HepG2 (cell line): Measurements from ENCODE around the gene EPHB4. TPM values are rescaled to one million over a fixed set of nuclear protein-coding genes. Genes with fewer than 3 reads are reported as not detected.
A peak's percentile ranks its signal among the peaks of the same experiment; 100 is the strongest.

Source experiments
- GPN1 ChIP-seq: sonication (generic); formaldehyde crosslinking; IDR thresholded peaks from 2 replicates; pipeline ENCODE4 v1.5.1; 2020; ENCODE audit warnings: missing genetic modification reagents, borderline replicate concordance
- JUN ChIP-seq: sonication (generic); formaldehyde crosslinking; IDR thresholded peaks from 2 replicates; pipeline ENCODE4 v1.4.0; 2020; ENCODE audit warnings: mild to moderate bottlenecking, missing genetic modification reagents
- KLF12 ChIP-seq: sonication (generic); formaldehyde crosslinking; IDR thresholded peaks from 2 replicates; pipeline ENCODE4 v1.4.0; 2020; ENCODE audit warnings: missing genetic modification reagents, borderline replicate concordance
- LCORL ChIP-seq, 2 experiments: fragments of 450-650 bp in 1 of 2; sonication (generic) in 1 of 2; formaldehyde crosslinking in 1 of 2; IDR thresholded peaks; 2 replicates each; pipeline versions ENCODE4 v1.5.0 to v1.6.1; 2017 to 2020; ENCODE audit warnings: antibody characterized with exemption in 1 of 2, missing genetic modification reagents in 1 of 2
- MED8 ChIP-seq: sonication (generic); formaldehyde crosslinking; IDR thresholded peaks from 2 replicates; pipeline ENCODE4 v1.8.1; 2023; ENCODE audit warnings: mild to moderate bottlenecking, missing genetic modification reagents; ENCODE audit not compliant: insufficient replicate concordance
- NFKBIZ ChIP-seq: IDR thresholded peaks from 2 replicates; pipeline ENCODE4 v1.6.1; 2018; ENCODE audit warnings: missing genetic modification reagents, missing compliant biosample characterization
- POGZ ChIP-seq: sonication (generic); formaldehyde crosslinking; IDR thresholded peaks from 2 replicates; pipeline ENCODE4 v1.4.0; 2020; ENCODE audit warnings: mild to moderate bottlenecking, missing genetic modification reagents
- SP4 ChIP-seq: sonication (generic); formaldehyde crosslinking; IDR thresholded peaks from 2 replicates; pipeline ENCODE4 v1.8.1; 2023; ENCODE audit warnings: mild to moderate bottlenecking, missing genetic modification reagents
- ZC3H13 ChIP-seq: sonication (generic); formaldehyde crosslinking; IDR thresholded peaks from 2 replicates; pipeline ENCODE4 v1.8.1; 2023; ENCODE audit warnings: mild to moderate bottlenecking, missing genetic modification reagents, moderate library complexity
- ZMAT3 ChIP-seq: sonication (generic); formaldehyde crosslinking; conservative IDR thresholded peaks from 2 replicates; pipeline ENCODE4 v1.7.0; 2021; ENCODE audit warnings: missing genetic modification reagents
- ZMYM2 ChIP-seq: sonication (generic); formaldehyde crosslinking; IDR thresholded peaks from 2 replicates; pipeline ENCODE4 v1.8.0; 2022; ENCODE audit warnings: mild to moderate bottlenecking, missing genetic modification reagents
- ZNF232 ChIP-seq: sonication (generic); formaldehyde crosslinking; IDR thresholded peaks from 2 replicates; pipeline ENCODE4 v1.4.0; 2020; ENCODE audit warnings: missing genetic modification reagents, borderline replicate concordance
- ZNF503 ChIP-seq: sonication (generic); formaldehyde crosslinking; IDR thresholded peaks from 2 replicates; pipeline ENCODE4 v1.4.0; 2020; ENCODE audit warnings: missing genetic modification reagents
- ZNF543 ChIP-seq: sonication (generic); formaldehyde crosslinking; IDR thresholded peaks from 2 replicates; pipeline ENCODE4 v1.4.0; 2020; ENCODE audit warnings: mild to moderate bottlenecking, missing genetic modification reagents
- ZNF567 ChIP-seq: sonication (generic); formaldehyde crosslinking; IDR thresholded peaks from 2 replicates; pipeline ENCODE4 v1.8.1; 2023; ENCODE audit warnings: mild to moderate bottlenecking, missing genetic modification reagents, borderline replicate concordance
- ZNF839 ChIP-seq: sonication (generic); formaldehyde crosslinking; IDR thresholded peaks from 2 replicates; pipeline ENCODE4 v1.4.0; 2020; ENCODE audit warnings: missing genetic modification reagents, mild to moderate bottlenecking, borderline replicate concordance
- polyA plus RNA-seq, 8 experiments: library from polyadenylated mRNA; depleted of rRNA in 3 of 8; stranded (reverse) in 7 of 8; unstranded in 1 of 8; fragments of >200 nt; fragmentation: Illumina TruSeq in 4 of 8; extraction: Trizol in 4 of 8; gene quantifications; 2 replicates each; pipeline versions ENCODE4 v1.2.1 to v1.2.3, GENCODE V29; 2011 to 2016; ENCODE audit warnings: low read depth in 4 of 8, missing spikeins in 1 of 8, mixed read lengths in 1 of 8; ENCODE audit not compliant: insufficient read depth in 1 of 8
- total RNA-seq, 5 experiments: library from RNA; depleted of rRNA; stranded (reverse); fragments of >200 nt; fragmentation: Illumina TruSeq; extraction: Trizol; gene quantifications; 2 replicates each; pipeline ENCODE4 v1.2.3, GENCODE V29; 2016; ENCODE audit warnings: low read depth in 1 of 5
- TF ChIP-seq, protein P1 (sequence below): sonication (generic); formaldehyde crosslinking; IDR thresholded peaks from 2 replicates; pipeline ENCODE4 v1.4.0; 2020; ENCODE audit warnings: mild to moderate bottlenecking, missing genetic modification reagents
- TF ChIP-seq, protein P2 (sequence below): sonication (generic); formaldehyde crosslinking; IDR thresholded peaks from 2 replicates; pipeline ENCODE4 v1.4.0; 2020; ENCODE audit warnings: mild to moderate bottlenecking, missing genetic modification reagents
- TF ChIP-seq, protein P3 (sequence below): sonication (generic); formaldehyde crosslinking; IDR thresholded peaks from 2 replicates; pipeline ENCODE4 v1.5.0; 2020; ENCODE audit warnings: mild to moderate bottlenecking, missing genetic modification reagents

Gene EPHB4
- total and polyA plus RNA-seq, 2 of the 13 experiments (the other 11 are each of a cell fraction or from before 2014, with no cell fraction given): 61.4 to 69.6 TPM

DNA sequence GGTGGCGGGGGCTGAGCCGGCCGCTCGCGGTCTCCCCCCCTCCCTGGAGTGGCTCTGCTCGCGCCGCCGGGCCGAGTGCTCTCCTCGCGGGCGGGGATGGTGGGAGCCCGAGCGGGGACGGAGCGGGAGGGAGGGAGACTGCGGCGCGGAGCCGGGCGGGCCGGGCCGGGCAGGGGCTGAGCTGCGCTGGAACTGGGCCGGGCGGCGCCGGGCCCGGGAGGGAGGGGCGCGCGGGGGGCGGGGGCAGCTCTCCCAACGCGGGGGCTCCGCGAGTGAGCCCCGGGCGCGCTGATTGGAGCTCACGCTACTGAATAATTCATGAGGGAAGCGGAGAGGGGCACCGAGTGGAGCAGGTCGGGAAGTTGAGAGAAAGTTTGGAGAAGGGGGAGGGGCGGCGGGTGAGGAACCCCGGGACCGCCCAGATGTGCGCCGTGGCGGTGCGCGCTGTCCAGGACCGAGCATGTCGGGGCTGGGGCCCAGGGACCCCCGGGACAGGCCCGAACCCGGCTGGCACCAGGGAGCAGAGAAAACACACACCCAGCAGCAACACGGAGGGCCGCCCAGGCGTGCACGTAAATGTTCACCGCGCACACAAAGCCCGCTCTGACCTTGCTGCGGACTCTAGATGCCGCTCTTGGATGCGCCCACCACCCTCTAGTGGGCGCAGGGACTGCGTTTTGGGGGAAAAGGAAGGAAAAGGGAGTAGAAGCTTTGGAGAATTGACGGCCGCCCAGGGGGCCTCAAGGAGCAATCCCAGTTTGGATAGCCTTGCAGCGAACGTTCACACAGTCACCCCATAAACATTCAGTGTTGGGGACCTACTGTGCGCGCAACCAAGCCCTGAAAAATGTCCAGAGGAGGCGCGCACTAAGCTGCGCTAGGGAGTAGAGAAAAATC lies at the start of gene EPHB4 (continued):
- TF ChIP-seq, protein P1, sequence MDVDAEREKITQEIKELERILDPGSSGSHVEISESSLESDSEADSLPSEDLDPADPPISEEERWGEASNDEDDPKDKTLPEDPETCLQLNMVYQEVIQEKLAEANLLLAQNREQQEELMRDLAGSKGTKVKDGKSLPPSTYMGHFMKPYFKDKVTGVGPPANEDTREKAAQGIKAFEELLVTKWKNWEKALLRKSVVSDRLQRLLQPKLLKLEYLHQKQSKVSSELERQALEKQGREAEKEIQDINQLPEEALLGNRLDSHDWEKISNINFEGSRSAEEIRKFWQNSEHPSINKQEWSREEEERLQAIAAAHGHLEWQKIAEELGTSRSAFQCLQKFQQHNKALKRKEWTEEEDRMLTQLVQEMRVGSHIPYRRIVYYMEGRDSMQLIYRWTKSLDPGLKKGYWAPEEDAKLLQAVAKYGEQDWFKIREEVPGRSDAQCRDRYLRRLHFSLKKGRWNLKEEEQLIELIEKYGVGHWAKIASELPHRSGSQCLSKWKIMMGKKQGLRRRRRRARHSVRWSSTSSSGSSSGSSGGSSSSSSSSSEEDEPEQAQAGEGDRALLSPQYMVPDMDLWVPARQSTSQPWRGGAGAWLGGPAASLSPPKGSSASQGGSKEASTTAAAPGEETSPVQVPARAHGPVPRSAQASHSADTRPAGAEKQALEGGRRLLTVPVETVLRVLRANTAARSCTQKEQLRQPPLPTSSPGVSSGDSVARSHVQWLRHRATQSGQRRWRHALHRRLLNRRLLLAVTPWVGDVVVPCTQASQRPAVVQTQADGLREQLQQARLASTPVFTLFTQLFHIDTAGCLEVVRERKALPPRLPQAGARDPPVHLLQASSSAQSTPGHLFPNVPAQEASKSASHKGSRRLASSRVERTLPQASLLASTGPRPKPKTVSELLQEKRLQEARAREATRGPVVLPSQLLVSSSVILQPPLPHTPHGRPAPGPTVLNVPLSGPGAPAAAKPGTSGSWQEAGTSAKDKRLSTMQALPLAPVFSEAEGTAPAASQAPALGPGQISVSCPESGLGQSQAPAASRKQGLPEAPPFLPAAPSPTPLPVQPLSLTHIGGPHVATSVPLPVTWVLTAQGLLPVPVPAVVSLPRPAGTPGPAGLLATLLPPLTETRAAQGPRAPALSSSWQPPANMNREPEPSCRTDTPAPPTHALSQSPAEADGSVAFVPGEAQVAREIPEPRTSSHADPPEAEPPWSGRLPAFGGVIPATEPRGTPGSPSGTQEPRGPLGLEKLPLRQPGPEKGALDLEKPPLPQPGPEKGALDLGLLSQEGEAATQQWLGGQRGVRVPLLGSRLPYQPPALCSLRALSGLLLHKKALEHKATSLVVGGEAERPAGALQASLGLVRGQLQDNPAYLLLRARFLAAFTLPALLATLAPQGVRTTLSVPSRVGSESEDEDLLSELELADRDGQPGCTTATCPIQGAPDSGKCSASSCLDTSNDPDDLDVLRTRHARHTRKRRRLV (CRISPR knock-in tag): 0 out of 2 replicates have a peak, but pooled peaks have one; percentile 47
- TF ChIP-seq MED8 (CRISPR knock-in tag): peak; percentile 66
- TF ChIP-seq LCORL (IDR thresholded peaks at IDR 0.05): no peak
- TF ChIP-seq LCORL (CRISPR knock-in tag; IDR thresholded peaks at IDR 0.05): peak; percentile 90
- TF ChIP-seq GPN1 (CRISPR knock-in tag): no peak
- no peak for TF ChIP-seq ZNF543 (CRISPR knock-in tag)
- no peak; the same call in 1 of the 2 replicates for TF ChIP-seq KLF12 (CRISPR knock-in tag)
- no peak; the same call in 1 of the 2 replicates for TF ChIP-seq ZNF503 (CRISPR knock-in tag)
- TF ChIP-seq JUN (CRISPR knock-in tag): no peak
- peak; percentile 89 for TF ChIP-seq ZMYM2 (CRISPR knock-in tag)
- TF ChIP-seq SP4: no peak
- TF ChIP-seq ZC3H13 (CRISPR knock-in tag): 0 out of 2 replicates have a peak, but pooled peaks have one; percentile 27
- TF ChIP-seq, protein P2, sequence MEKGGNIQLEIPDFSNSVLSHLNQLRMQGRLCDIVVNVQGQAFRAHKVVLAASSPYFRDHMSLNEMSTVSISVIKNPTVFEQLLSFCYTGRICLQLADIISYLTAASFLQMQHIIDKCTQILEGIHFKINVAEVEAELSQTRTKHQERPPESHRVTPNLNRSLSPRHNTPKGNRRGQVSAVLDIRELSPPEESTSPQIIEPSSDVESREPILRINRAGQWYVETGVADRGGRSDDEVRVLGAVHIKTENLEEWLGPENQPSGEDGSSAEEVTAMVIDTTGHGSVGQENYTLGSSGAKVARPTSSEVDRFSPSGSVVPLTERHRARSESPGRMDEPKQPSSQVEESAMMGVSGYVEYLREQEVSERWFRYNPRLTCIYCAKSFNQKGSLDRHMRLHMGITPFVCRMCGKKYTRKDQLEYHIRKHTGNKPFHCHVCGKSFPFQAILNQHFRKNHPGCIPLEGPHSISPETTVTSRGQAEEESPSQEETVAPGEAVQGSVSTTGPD (CRISPR knock-in tag): no peak; the same call in 1 of the 2 replicates
- TF ChIP-seq ZNF839 (CRISPR knock-in tag): 0 out of 2 replicates have a peak, but pooled peaks have one; percentile 26
- TF ChIP-seq ZNF232: no peak
- TF ChIP-seq NFKBIZ (CRISPR knock-in tag): no peak
- peak; percentile 66; the same call in 1 of the 2 replicates for TF ChIP-seq POGZ (CRISPR knock-in tag)
- TF ChIP-seq ZNF567 (CRISPR knock-in tag): peak; percentile 54; the same call in 1 of the 2 replicates
- TF ChIP-seq ZMAT3 (CRISPR knock-in tag): no peak
- TF ChIP-seq, protein P3, sequence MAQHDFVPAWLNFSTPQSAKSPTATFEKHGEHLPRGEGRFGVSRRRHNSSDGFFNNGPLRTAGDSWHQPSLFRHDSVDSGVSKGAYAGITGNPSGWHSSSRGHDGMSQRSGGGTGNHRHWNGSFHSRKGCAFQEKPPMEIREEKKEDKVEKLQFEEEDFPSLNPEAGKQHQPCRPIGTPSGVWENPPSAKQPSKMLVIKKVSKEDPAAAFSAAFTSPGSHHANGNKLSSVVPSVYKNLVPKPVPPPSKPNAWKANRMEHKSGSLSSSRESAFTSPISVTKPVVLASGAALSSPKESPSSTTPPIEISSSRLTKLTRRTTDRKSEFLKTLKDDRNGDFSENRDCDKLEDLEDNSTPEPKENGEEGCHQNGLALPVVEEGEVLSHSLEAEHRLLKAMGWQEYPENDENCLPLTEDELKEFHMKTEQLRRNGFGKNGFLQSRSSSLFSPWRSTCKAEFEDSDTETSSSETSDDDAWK (CRISPR knock-in tag): no peak
